ENCODE results near the gene ARCN1.

- TF ChIP-seq CTCF (IDR thresholded peaks at IDR 0.05) (no peak), POLR2A (IDR thresholded peaks at IDR 0.05) (no peak)
Observed at GRCh38 chr11:118635642-118636041, 63.4 kb downstream of the ARCN1 start.
